DND-41 (cell line): ENCODE measurements around the gene AACS.

Experiments
- ATAC-seq: fragments of 200-7000 bp; cut with Tn5 transposase; 3 replicates; pipeline ENCODE4 v1.9.1; 2021; ENCODE audit warnings: low read depth; ENCODE audit not compliant: insufficient read depth
- DNase-seq: peaks from one replicate; pipeline ENCODE4 v3.0.0-alpha.2; 2020
- H2AFZ ChIP-seq: 2 replicates; pipeline ENCODE4 v1.6.0; 2012; ENCODE audit warnings: low read depth, low read length
- H3K27ac ChIP-seq: 2 replicates; pipeline ENCODE4 v1.5.1; 2012; ENCODE audit warnings: low read length, inconsistent platforms
- H3K27me3 ChIP-seq: fragments of 200-600 bp; sonication (generic); 2 replicates; pipeline ENCODE4 v1.6.0; 2012; ENCODE audit warnings: low read length, mild to moderate bottlenecking, inconsistent platforms; ENCODE audit not compliant: insufficient read depth, poor library complexity
- H3K36me3 ChIP-seq: 2 replicates; pipeline ENCODE4 v1.5.1; 2012; ENCODE audit warnings: low read length, inconsistent platforms; ENCODE audit not compliant: insufficient read depth
- H3K4me1 ChIP-seq: 2 replicates; pipeline ENCODE4 v1.5.1; 2012; ENCODE audit warnings: mild to moderate bottlenecking, low read length; ENCODE audit not compliant: insufficient read depth
- H3K4me2 ChIP-seq: 2 replicates; pipeline ENCODE4 v1.6.0; 2012; ENCODE audit warnings: mild to moderate bottlenecking, moderate library complexity, low read length, inconsistent platforms; ENCODE audit not compliant: insufficient read depth
- H3K4me3 ChIP-seq, 2 experiments: fragments of 200-600 bp in 1 of 2; shearing (Covaris generic) in 1 of 2; 2 replicates each; pipeline ENCODE4 v1.5.1; 2012 to 2016; ENCODE audit warnings: inconsistent platforms in 2 of 2, low read length in 2 of 2, mild to moderate bottlenecking in 2 of 2, low read depth in 1 of 2, moderate library complexity in 1 of 2
- H3K79me2 ChIP-seq: 2 replicates; pipeline ENCODE4 v1.6.0; 2012; ENCODE audit warnings: low read length, inconsistent platforms; ENCODE audit not compliant: insufficient read depth
- H3K9ac ChIP-seq: 2 replicates; pipeline ENCODE4 v1.6.0; 2012; ENCODE audit warnings: low read depth, mild to moderate bottlenecking, inconsistent platforms, low read length, moderate library complexity
- H3K9me3 ChIP-seq: 2 replicates; pipeline ENCODE4 v1.5.1; 2012; ENCODE audit warnings: low read length, moderate library complexity, mild to moderate bottlenecking, inconsistent platforms; ENCODE audit not compliant: insufficient read depth, severe bottlenecking
- H4K20me1 ChIP-seq: 2 replicates; pipeline ENCODE4 v1.6.0; 2012; ENCODE audit warnings: low read length; ENCODE audit not compliant: insufficient read depth
- CTCF ChIP-seq: IDR thresholded peaks from 2 replicates; pipeline ENCODE4 v1.5.1; 2012; ENCODE audit warnings: borderline replicate concordance, low read length, moderate library complexity, mild to moderate bottlenecking; ENCODE audit not compliant: poor library complexity, severe bottlenecking; ENCODE audit errors: extremely low read depth
- EZH2 ChIP-seq: IDR thresholded peaks from 3 replicates; pipeline ENCODE4 v1.6.1; 2012; ENCODE audit warnings: borderline replicate concordance, low read depth, mild to moderate bottlenecking, moderate library complexity, low read length, inconsistent platforms; ENCODE audit not compliant: severe bottlenecking

AACS gene

GRCh38 chr12:125149160-125150108, 84.2 kb downstream of the AACS start:
- Histone ChIP-seq H3K9ac (no peak overlapping the region), H3K36me3 (no peaks in the 10 kb centered on the region), H3K9me3 (no peaks in the 10 kb centered on the region), H3K79me2 (no peaks in the 10 kb centered on the region), H3K4me1 (no peaks in the 10 kb centered on the region), H3K27me3 (no peaks in the 10 kb centered on the region), H2AFZ (no peak overlapping the region), H3K4me2 (no peak overlapping the region), H4K20me1 (no peaks in the 10 kb centered on the region), H3K4me3 (no peak overlapping the region), H3K27ac (no peak overlapping the region)
- TF ChIP-seq EZH2, result no peak
- TF ChIP-seq CTCF, result no peak
- DNase-seq, result no peak
- ATAC-seq, result no peak

- H3K9me3 ChIP-seq, result no peaks in the 10 kb centered on the region
Observed at GRCh38 chr12:125151284-125151683, 86.0 kb downstream of the AACS start.

GRCh38 chr12:125152463-125152862, 87.2 kb downstream of the AACS start:
- H4K20me1 ChIP-seq, result no peaks in the 10 kb centered on the region
- no peak for TF ChIP-seq EZH2
- no peaks in the 10 kb centered on the region for H3K27me3 ChIP-seq
- DNase-seq, result no peak
- no peaks in the 10 kb centered on the region for H3K79me2 ChIP-seq
- H2AFZ ChIP-seq, result no peak overlapping the region
- no peak for ATAC-seq
- no peaks in the 10 kb centered on the region for H3K4me1 ChIP-seq
- no peaks in the 10 kb centered on the region for H3K9me3 ChIP-seq
- no peak overlapping the region for H3K9ac ChIP-seq
- H3K4me2 ChIP-seq, result no peak overlapping the region
- no peaks in the 10 kb centered on the region for H3K36me3 ChIP-seq
- no peak overlapping the region for H3K4me3 ChIP-seq
- H3K27ac ChIP-seq, result no peak overlapping the region

More at GRCh38 chr12:125151284-125151683, 86.0 kb downstream of the AACS start:
- no peak overlapping the region for H3K27ac ChIP-seq
- H2AFZ ChIP-seq, result no peak overlapping the region
- H3K27me3 ChIP-seq, result no peaks in the 10 kb centered on the region
- no peak overlapping the region for H3K4me2 ChIP-seq
- DNase-seq (no peak), ATAC-seq (no peak)
- H3K9ac ChIP-seq, result no peak overlapping the region
- no peak for TF ChIP-seq CTCF
- no peak for TF ChIP-seq EZH2
- no peaks in the 10 kb centered on the region for H3K79me2 ChIP-seq
- H3K4me3 ChIP-seq, result no peak overlapping the region
- H3K36me3 ChIP-seq, result no peaks in the 10 kb centered on the region
- no peaks in the 10 kb centered on the region for H4K20me1 ChIP-seq
- no peaks in the 10 kb centered on the region for H3K4me1 ChIP-seq

GRCh38 chr12:125155366-125155765, 90.1 kb downstream of the AACS start:
- Histone ChIP-seq H3K9ac (no peak overlapping the region), H4K20me1 (no peaks in the 10 kb centered on the region), H3K4me3 (no peak overlapping the region), H3K27ac (no peak overlapping the region), H3K36me3 (no peaks in the 10 kb centered on the region), H2AFZ (no peak overlapping the region), H3K27me3 (no peaks in the 10 kb centered on the region), H3K9me3 (no peaks in the 10 kb centered on the region), H3K4me1 (no peaks in the 10 kb centered on the region), H3K4me2 (no peak overlapping the region), H3K79me2 (no peaks in the 10 kb centered on the region)
- DNase-seq (no peak), ATAC-seq (no peak)
- TF ChIP-seq CTCF (no peak), EZH2 (no peak)
